Measurements from ENCODE around the gene AMT.

The AMT gene

GRCh38 chr3:49427586-49427985, 5.3 kb upstream of the AMT start:
- TF ChIP-seq CTCF (IDR thresholded peaks at IDR 0.05; ENCODE audit: extremely low read depth, insufficient read depth, missing control alignments), result no peak
- in situ Hi-C loops (cut with MboI; ENCODE audit: low pct_unique_long_range_greater_than_20kb, low sequenced_read_pairs, unreplicated experiment), result loop anchor here (25.0 kb wide), 1 partner anchor 265 kb away; the partner anchor contains the start of genes CCDC71 and KLHDC8B
- DNase-seq (ENCODE audit: low spot score), result no peak

- no peak for DNase-seq (ENCODE audit: low spot score)
- in situ Hi-C loops (cut with MboI; ENCODE audit: low pct_unique_long_range_greater_than_20kb, low sequenced_read_pairs, unreplicated experiment), result loop anchor here (25.0 kb wide), 1 partner anchor 263 kb away; the partner anchor contains the start of genes CCDC71 and KLHDC8B
- no peak for TF ChIP-seq CTCF (IDR thresholded peaks at IDR 0.05; ENCODE audit: extremely low read depth, insufficient read depth, missing control alignments)
Observed at GRCh38 chr3:49424816-49425215, 2.5 kb upstream of the AMT start.

GRCh38 chr3:49421890-49422378, 339 bp downstream of the AMT start:
- DNase-seq (ENCODE audit: low spot score), result no peak
- in situ Hi-C loops (cut with MboI; ENCODE audit: low pct_unique_long_range_greater_than_20kb, low sequenced_read_pairs, unreplicated experiment), result no loop called here
- no peak for TF ChIP-seq CTCF (IDR thresholded peaks at IDR 0.05; ENCODE audit: extremely low read depth, insufficient read depth, missing control alignments)

- no peak for DNase-seq (ENCODE audit: low spot score)
- in situ Hi-C loops (cut with MboI; ENCODE audit: low pct_unique_long_range_greater_than_20kb, low sequenced_read_pairs, unreplicated experiment), result no loop called here
- no peak for TF ChIP-seq CTCF (IDR thresholded peaks at IDR 0.05; ENCODE audit: extremely low read depth, insufficient read depth, missing control alignments)
Observed at GRCh38 chr3:49417516-49418120, 4.7 kb downstream of the AMT start.

- in situ Hi-C loops (cut with MboI; ENCODE audit: low pct_unique_long_range_greater_than_20kb, low sequenced_read_pairs, unreplicated experiment), result no loop called here
- no peak for TF ChIP-seq CTCF (IDR thresholded peaks at IDR 0.05; ENCODE audit: extremely low read depth, insufficient read depth, missing control alignments)
- no peak for DNase-seq (ENCODE audit: low spot score)
Observed at GRCh38 chr3:49416867-49417266, 5.4 kb downstream of the AMT start.

- in situ Hi-C loops (cut with MboI; ENCODE audit: low pct_unique_long_range_greater_than_20kb, low sequenced_read_pairs, unreplicated experiment), result no loop called here
- no peak for TF ChIP-seq CTCF (IDR thresholded peaks at IDR 0.05; ENCODE audit: extremely low read depth, insufficient read depth, missing control alignments)
- peak; percentile 49 for DNase-seq (ENCODE audit: low spot score)
Observed at GRCh38 chr3:49415931-49416601, 6.2 kb downstream of the AMT start.

All from GM13977 (cell line).